Neutrophil (primary cell): ENCODE data around the gene FAAP20.

Source experiments
- H3K27ac ChIP-seq: fragments of 200-600 bp; sonication (generic); 2 replicates; pipeline ENCODE4 v1.5.1; 2016; ENCODE audit warnings: mild to moderate bottlenecking, moderate library complexity
- H3K27me3 ChIP-seq: fragments of 200-600 bp; sonication (generic); 2 replicates; pipeline ENCODE4 v1.6.0; 2016; ENCODE audit warnings: mild to moderate bottlenecking
- H3K36me3 ChIP-seq: fragments of 200-600 bp; sonication (generic); 2 replicates; pipeline ENCODE4 v1.5.1; 2017
- H3K4me1 ChIP-seq, 2 experiments: fragments of 200-600 bp in 1 of 2; sonication (generic) in 1 of 2; 1 replicate in 1 of 2; 2 replicates in 1 of 2; pipeline versions ENCODE4 v1.5.1 to v1.6.1; 2013 to 2016; ENCODE audit warnings: low read depth in 1 of 2, low read length in 1 of 2, mild to moderate bottlenecking in 1 of 2, moderate library complexity in 1 of 2; ENCODE audit not compliant: control insufficient read depth in 1 of 2, insufficient read depth in 1 of 2
- H3K4me3 ChIP-seq, 2 experiments: fragments of 200-600 bp in 1 of 2; sonication (generic) in 1 of 2; 1 replicate in 1 of 2; 2 replicates in 1 of 2; pipeline ENCODE4 v1.5.1; 2013 to 2016; ENCODE audit warnings: low read depth in 1 of 2, low read length in 1 of 2, mild to moderate bottlenecking in 1 of 2, moderate library complexity in 1 of 2
- H3K9me3 ChIP-seq: fragments of 200-600 bp; sonication (generic); 2 replicates; pipeline ENCODE4 v1.5.1; 2016
- CTCF ChIP-seq: fragments of 200-600 bp; sonication (generic); IDR thresholded peaks from 2 replicates; pipeline ENCODE4 v1.5.1; 2016; ENCODE audit warnings: antibody characterized with exemption

Gene FAAP20

GRCh38 chr1:2239384-2239985 is 44.9 kb upstream of the FAAP20 start:
- TF ChIP-seq CTCF, result no peak
- Histone ChIP-seq H3K9me3 (no peaks in the 10 kb centered on the region), H3K4me1 (peaks cover 61 to 75% of the 10 kb centered on the region in 2 experiments), H3K27me3 (no peaks in the 10 kb centered on the region), H3K27ac (peak overlapping the region; percentile 71), H3K36me3 (no peaks in the 10 kb centered on the region), H3K4me3 (no peak overlapping the region)

- Histone ChIP-seq H3K27ac (no peak overlapping the region), H3K4me3 (no peak overlapping the region), H3K4me1 (peaks cover 66 to 80% of the 10 kb centered on the region in 2 experiments), H3K27me3 (no peaks in the 10 kb centered on the region), H3K36me3 (no peaks in the 10 kb centered on the region), H3K9me3 (no peaks in the 10 kb centered on the region)
- no peak for TF ChIP-seq CTCF
Measured at GRCh38 chr1:2239013-2239370, 44.4 kb upstream of the FAAP20 start.

GRCh38 chr1:2238361-2239012 is 43.9 kb upstream of the FAAP20 start:
- TF ChIP-seq CTCF, result no peak
- no peaks in the 10 kb centered on the region for H3K9me3 ChIP-seq
- H3K4me1 ChIP-seq, result peaks cover 71 to 85% of the 10 kb centered on the region in 2 experiments
- H3K27me3 ChIP-seq, result no peaks in the 10 kb centered on the region
- no peaks in the 10 kb centered on the region for H3K36me3 ChIP-seq
- no peak overlapping the region for H3K27ac ChIP-seq
- H3K4me3 ChIP-seq, result no peak overlapping the region

GRCh38 chr1:2237773-2238172 is 43.2 kb upstream of the FAAP20 start:
- no peaks in the 10 kb centered on the region for H3K9me3 ChIP-seq
- no peaks in the 10 kb centered on the region for H3K27me3 ChIP-seq
- H3K27ac ChIP-seq, result peak overlapping the region; percentile 35
- no peak overlapping the region for H3K4me3 ChIP-seq
- no peaks in the 10 kb centered on the region for H3K36me3 ChIP-seq
- no peak for TF ChIP-seq CTCF
- peaks cover 78 to 92% of the 10 kb centered on the region in 2 experiments for H3K4me1 ChIP-seq

- no peaks in the 10 kb centered on the region for H3K27me3 ChIP-seq
- peak overlapping the region; percentile 96 for H3K27ac ChIP-seq
- H3K36me3 ChIP-seq, result no peaks in the 10 kb centered on the region
- no peaks in the 10 kb centered on the region for H3K9me3 ChIP-seq
- H3K4me1 ChIP-seq, result peaks cover 86 to 97% of the 10 kb centered on the region in 2 experiments
- H3K4me3 ChIP-seq, result no peak overlapping the region
- TF ChIP-seq CTCF, result no peak
Measured at GRCh38 chr1:2236695-2237677, 42.4 kb upstream of the FAAP20 start.
